NCI-H187 treated with DMSO at 0.1 percent for 48 hours (cell line): ENCODE results near the gene IGSF23.
"Not testable (repeated sequence)": the region's sequence is repeated elsewhere in the genome, so short reads cannot be mapped to it uniquely, and the experiment has no call there.

Source experiments
- DNase-seq: peaks from one replicate; lab custom pipeline; 2025; lab: John Stamatoyannopoulos, UW

IGSF23 gene

DNA sequence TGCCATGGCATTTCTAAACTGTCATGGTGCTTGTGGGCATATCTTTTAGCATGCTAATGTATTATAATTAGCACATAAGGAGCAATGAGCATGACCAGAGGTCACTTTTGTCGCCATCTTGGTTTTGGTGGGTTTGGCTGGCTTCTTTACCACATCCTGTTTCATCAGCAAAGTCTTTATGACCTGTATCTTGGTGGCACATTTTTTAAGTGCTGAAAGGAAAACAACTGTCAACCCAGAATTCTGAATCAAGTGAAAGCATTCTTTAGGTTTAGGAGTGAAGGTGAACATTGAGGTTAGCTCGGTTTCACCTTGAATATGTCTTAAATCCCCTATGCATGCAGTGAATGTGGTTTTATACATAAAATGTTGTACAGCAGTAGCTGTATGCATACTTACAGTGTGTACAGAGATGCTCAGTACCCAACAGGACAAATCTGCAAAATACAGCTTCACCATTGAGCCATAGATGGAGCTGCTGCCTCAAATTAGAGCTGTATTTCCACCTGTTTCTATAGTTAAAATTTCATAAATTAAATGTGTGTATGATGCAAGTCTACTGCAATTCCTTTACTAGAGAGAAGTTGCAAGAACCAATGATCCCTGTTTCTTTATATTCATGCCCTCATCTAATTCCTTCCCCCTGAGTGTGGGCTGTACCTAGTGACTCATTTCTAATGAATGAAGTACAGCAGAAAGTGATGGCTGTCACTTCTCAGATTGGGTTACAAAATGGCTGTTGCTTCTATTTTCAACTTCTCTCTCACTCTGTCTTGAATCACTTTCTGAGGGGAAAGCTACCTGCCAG, 25.2 kb upstream of the IGSF23 start:
- DNase-seq, result no peak

DNA sequence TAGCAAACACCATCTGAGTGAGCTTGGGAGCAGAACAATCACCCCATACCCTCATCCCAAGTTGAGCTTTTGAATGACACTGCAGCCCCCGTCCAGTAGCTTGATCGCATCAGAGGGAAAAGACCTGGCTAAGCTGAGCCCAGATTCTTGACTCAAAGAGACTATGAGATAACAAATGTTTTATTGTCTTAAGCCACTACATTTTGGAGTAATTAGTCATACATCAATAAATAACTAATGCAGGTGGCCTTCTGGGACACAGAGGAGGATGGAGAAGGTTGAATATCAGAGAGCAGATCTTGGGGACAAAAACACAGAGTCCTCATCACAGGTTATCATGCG, 24.6 kb upstream of the IGSF23 start:
- no peak for DNase-seq

DNA sequence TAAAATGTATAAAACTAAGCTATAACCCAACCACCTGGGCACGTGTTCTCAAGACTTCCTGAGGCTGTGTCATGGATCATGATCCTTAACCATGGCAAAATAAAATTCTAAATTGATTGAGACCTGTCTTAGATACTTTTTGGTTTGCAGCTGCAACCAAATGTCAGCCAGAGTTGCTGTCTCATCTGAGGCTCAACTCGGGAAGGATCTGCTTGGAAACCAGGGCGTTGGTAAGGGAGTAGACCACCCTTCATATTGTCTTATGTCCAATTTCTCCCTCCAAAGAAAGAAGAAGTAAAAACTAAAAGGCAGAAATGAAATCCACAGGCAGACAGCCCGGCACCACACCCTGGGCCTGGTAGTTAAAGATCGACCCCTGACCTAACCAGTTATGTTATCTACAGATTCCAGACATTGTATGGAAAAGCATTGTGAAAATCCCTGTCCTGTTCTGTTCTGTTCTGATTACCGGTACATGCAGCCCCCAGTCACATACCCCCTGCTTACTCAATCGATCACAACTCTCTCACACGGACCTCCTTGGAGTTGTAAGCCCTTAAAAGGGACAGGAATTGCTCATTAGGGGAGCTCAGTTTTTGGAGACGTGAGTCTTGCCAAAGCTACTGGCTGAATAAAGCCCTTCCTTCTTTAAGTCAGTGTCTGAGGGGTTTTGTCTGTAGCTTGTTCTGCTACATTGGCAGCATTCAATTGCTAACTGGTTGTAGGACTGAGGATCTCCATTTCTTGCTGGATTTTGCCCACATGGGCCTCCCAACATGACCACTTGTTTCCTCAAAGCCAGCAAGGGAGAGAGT, 22.9 kb upstream of the IGSF23 start:
- DNase-seq, result no peak

DNA sequence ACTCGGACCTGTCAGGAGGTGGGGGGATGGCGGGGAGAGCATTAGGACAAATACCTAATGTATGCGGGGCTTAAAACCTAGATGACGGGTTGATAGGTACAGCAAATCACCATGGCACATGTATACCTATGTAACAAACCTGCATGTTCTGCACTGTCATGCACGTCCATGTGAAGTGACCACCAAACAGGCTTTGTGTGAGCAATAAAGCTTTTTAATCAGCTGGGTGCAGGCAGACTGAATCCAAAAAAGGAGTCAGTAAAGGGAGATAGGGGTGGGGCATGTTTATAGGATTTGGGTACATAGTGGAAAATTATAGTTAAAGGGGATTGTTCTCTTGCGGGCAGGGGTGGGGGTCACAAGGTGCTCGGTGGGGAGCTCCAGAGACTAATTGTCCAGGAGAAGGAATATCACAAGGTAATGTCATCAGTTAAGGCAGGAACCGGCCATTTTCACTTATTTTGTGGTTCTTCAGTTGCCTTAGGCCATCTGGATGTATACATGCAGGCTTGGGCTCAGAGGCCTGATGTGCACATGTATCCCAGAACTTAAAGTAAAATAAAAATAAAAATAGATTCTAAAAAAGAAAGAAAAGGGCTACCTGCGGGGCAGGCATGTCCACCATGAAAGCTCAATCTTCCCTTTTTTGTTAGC, 21.9 kb upstream of the IGSF23 start:
- DNase-seq, result not testable (repeated sequence)

DNA sequence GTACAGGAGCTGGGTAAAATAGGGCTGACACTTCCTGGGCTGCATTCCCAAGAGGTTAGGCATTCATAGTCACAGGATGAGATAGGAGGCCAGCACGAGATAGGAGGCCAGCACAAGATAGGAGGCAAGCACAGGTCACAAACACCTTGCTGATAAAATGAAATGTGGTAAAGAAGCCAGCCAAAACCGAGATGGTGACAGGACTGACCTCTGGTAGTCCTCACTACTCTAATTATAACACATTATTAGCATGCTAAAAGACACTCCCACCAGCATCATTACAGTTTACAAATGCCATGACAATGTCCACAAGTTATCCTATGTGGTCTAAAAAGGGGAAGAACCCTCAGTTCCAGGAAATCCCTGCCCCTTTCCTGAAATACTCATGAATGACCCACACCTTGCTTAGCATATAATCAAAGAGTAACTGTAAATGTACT, 20.9 kb upstream of the IGSF23 start:
- DNase-seq, result no peak

DNA sequence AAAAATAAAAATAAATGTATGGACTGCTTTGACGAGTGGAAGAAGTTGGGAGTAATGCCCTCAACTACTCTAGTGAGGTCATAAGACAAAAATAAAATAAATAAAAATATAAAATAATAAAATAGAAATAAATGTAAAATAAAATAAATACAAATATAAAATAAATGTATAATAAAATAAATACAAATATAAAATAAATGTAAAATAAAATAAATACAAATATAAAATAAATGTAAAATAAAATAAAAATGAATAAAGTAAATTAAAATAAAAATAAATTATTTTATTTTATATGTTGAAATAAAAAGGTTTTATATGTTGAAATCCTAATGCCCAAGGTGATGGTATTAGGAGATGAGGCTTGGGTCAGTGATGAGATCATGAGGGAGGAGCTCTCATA, 20.1 kb upstream of the IGSF23 start:
- no peak for DNase-seq

DNA sequence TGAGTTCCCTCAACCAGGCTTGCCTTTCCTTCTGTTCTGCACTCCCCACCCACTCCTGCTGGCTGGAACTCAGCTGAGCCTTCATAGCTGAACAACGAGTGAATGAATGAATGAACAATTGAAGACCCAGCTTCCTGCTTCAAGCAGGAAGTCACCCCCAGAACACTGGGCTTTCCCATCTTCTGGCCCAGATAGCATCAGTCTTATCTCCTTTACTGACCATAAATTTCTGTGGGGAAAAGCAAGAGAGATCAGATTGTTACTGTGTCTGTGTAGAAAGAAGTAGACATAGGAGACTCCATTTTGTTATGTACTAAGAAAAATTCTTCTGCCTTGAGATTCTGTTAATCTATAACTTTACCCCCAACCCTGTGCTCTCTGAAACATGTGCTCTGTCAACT, 19.5 kb upstream of the IGSF23 start:
- not testable (repeated sequence) for DNase-seq

DNA sequence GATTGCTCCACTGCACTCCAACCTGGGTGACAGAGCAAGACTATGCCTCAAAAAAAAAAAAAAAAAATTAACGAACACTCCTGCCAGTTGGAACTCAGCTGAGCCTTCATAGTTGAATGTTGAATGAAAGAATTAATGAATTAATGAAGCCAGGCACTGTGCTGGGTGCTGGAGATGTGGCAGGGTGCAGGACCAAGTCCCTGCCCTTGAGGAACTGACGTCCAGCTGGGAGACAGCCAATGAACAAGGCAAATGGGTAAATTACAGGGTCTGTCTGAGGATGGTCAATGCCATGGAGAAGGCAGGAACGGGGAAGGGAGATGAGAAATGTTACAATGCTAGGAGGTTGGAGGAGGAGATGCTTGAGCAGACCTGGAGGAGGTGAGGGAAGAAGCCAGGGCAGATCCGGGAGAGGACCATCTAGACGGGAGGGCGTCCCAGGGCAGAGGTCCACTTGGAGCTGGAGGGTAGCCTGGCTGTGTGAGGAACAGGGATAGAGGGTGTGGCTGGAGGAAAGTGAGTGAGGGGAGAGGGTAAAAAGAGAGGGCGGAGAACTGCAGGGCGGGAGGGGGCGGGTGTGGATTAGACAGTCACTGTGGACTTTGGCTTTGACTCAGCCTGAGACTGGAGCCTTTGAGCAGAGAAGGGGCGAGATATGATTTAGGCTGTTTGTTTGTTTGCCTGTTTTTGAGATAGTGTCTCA, 16.8 kb upstream of the IGSF23 start:
- no peak for DNase-seq

DNA sequence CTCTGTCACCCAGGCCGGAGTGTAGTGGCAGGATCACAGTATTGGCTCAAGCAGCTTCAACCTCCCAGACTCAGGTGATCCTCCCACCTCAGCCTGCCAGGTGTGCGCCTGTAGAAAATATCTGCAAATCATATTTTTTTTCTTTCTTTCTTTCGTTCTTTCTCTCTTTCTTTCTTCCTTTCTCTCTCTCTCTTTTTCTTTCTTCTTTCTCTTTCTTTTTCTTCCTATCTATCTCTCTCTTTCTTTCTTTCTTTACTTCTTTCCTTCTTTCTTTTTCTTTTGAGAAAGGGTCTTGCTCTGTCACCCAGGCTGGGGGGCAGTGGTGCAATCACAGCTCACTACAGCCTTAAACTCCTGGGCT, 16.3 kb upstream of the IGSF23 start:
- no peak for DNase-seq

DNA sequence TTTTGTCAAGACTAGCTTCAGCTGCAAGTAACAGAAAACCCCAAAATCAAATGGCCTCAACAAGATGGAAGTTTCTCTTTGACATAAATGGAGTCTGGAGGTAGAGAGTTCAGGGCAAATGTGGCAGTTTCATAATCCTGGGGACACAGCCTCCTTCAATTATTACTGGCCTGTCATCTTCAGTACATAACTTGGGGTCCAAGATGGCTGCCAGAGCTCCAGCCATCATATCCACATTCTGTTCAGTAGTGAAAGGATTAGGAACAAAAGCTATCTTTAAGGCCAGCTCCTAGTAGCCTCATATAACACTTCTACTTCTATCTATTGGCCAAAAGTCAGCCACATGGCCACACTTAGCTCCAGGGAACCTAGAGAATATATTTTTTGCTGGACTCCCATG, 15.0 kb upstream of the IGSF23 start:
- no peak for DNase-seq

DNA sequence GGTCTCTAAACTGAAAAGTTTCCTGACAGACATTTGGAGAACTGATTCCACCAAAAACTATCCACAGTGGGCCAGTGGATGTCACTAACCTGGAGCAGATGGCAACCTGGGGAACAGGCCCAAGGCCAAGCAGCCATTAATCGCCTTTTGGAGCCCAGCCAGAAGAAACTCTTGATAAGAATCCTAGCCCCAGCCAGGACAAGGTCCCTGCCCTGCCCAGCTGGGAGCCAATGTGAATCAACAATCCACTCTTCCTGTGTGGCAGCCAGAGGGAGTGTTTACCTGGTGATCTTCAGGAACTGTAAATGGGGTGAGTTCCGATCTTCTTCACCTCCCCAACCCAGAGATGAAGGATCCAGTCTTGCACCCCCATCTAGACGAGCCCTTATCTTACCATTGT, 14.5 kb upstream of the IGSF23 start:
- DNase-seq, result no peak

DNA sequence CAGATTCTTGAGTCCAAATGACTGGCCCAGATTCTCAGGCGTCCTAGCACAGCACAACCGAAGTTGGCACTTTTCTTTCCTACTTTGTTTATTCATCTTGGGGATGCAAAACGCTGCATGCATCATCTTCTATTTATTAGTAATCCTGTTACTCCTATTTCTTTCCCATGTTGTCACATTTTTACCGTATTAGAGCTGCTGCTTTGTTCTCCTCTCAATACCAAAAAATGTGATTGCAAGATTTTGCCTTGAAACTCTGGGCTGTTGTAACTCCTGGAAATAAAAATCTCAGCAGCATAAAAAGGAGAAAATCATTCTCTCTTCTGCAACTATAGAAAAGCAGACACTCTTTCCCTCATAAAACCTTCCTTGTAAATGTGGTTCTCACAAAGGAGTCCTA, 12.9 kb upstream of the IGSF23 start:
- no peak for DNase-seq

DNA sequence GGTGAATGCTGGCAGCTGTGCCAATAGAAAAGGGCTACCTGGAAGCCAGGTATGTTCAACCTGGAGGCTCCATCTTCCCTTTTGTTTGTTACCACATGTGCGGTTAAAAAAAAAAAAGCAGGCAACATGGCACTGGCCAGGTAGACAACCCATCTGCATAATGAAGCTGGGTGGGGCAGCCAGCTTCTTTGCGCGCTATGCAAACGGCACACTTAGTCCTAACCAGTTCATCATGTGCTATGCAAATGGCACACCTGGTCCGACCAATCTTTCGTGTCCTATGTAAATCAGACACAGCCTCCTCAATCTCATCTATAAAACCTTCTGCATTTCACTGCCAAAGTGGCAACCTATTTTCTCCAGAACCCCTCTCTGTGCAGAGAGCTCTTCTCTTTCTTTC, 11.3 kb upstream of the IGSF23 start:
- no peak for DNase-seq

DNA sequence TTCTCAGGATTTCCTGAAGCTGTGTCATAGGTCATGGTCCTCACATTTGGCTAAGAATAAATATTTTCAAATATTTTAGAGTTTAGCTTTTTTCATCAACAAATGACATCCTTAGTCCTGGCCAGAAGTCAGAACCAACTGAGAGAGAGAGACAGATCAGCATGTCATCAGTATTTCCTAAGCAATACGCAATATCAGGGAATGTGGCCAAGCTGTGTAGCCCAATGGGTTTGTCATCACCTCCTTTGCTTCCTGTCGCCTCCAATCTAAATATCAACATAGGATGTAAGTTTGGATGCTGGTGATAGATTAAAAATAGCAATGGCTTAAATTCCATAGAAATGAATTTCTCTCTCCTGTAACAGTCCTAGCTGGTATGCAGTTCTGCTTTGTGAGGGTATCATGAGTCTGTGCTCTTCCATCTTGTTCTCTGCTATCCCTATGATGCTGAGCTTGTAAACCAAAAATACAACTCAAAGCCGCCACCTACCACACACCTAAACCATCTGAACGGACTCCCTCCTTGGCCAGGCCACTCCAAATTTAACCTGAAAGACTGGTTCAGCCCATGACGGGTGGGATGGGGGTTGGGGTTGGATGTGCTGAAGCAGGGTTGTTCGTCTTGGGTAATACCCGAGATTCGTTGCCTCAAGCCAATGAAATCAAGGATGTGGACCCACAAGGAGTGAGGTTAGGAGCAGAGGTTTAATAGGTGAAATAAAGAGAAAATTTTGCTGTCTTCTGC, 10.0 kb upstream of the IGSF23 start:
- no peak for DNase-seq

DNA sequence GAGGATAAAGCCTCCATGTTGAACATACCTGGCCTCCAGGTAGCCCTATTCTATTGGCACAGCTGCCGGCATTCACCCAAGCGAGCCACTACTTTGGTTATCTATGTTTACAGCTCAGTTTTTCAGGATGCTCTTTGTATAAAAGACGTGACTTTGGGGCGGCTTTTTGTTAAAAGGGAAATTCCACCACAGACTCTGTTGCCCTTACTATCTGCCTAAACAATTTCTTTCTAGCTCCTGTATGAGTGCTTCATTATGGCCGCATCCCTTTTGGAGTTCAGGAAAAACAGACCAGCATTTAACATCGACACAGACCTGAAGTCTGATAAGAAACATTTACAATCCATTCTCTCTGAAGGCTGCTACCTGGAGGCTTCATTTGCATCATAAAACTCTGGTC, 9.1 kb upstream of the IGSF23 start:
- no peak for DNase-seq

DNA sequence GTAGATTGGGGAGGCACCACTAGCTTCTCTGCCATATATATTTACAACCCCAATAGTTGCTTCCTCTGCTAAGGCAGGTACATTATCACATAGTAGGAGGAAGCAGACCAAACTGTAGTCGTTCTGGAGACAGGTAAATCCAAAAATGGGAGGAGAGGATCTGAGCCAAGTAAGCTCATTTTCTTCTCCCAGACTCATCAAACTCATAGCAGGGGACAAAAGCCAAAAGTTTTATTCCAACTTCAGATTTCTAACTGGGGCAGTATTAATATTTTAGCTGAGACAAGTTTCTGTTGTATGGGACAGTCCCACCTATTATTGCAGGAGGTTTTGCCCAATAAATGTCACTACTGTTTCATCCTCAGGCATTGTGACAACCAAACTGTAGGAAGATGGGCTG, 7.8 kb upstream of the IGSF23 start:
- no peak for DNase-seq

DNA sequence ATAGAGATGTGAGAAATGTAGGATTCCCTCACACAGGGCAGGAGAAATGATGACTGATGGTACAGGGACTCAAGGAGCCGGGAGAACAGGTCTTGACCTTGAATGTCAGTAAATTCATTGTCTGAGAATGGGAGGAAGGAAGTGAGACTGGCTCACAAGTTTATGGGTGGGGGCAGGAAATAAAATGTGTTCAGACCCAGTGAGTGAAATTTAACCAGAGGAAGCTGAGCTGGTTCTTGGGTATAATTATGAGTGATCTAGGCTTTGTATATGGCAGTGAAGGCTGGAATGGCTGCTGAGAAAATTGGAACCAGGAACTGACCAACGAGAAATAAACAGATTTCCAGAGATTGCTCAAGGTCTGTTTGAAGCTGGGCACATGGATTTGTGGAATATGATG, 6.3 kb upstream of the IGSF23 start:
- DNase-seq, result no peak

DNA sequence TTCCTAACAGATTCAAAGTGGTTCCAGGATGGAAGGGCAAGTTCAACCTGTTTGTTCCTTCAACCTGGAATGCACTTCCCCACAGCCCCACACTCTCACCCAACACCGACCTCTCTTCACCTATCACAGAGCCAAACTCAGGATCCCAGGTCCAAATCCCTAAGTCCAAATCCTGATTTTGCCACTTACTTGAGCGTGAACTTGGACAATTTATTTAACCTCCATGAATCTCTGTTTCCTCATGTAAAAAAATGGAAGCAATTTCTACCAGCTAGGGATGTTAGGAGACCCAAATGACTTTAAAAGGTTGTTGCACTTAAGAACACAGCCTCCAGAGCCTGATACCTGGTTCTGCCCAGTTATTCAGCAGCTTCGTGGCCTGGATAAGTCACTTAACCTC, 5.4 kb upstream of the IGSF23 start:
- DNase-seq, result no peak

DNA sequence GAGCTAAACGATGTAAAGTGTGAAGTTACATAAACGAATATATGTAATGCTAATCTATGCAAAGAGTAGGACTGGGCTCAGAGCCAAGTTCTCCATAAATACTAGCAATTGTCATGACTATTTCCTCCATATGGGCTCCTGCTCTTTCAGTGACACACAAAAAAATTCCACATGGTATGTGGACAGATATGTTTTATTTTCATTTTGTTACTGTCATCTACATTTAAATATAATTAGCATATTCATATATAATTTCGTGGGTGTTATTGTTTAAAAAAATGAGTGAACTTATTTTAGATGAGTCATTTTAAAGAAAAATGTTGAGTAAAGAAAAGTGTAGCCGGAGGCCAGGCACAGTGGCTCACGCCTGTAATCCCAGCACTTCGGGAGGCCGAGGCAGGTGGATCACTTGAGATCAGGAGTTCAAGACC, 5.0 kb upstream of the IGSF23 start:
- no peak for DNase-seq

DNA sequence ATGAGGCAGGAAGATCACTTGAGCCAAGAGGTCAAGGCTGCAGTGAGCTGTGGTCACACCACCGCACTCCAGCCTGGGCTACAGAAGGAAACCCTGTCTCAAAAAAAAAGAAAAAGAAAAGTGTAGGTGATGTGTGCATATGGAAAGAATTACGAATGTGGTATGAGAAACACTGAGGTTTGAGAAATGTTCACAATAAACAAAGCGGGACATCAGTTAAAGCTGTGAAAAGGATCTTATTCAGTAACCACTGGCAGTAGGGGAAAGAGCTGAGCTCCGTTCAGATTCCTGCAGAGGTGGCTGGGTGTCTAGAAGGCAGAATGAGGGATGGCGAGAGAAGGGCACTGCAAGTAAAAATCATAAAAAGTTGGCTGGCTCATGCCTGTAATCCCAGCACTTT, 4.1 kb upstream of the IGSF23 start:
- DNase-seq, result no peak

DNA sequence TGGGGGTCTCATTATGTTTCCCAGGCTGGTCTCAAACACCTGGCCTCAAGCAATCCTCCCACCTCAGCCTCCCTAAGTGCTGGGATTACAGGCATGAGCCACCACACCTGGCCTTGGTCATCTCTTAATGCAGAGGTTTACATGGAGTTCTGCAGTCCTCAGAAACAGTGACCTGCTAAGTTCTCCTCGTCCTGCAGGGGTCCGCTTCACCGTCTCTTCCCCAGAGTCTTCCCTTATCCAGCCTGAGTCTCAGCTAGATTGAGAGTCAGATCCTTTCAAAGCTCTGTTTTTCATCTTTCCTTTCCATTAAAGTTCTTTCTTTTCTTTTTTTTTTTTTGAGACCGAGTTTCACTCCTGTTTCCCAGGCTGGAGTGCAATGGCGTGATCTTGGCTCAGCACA, 2.9 kb upstream of the IGSF23 start:
- DNase-seq, result not testable (repeated sequence)

DNA sequence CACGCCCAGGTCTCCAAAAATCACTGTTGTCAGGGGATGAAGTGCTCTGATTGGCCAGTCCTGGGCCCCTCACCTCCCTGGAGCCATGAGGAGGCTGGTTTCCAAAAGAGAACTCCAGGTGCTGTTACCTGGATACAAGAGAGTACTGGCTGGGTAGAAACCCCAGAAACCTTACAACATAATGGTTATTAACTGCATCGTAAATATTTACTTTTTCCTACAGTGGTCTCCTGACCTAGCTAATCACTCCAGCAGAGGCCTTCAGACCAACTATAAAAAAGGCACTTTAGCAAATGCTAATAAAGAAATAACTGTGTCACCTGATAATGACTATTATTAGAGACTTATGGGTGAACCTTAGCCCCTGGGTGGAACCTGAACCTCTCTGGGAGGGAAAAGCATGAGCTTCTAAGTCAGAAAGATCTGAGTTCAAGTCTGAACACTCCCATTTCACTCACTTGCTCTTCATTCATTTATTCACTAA, 1.5 kb upstream of the IGSF23 start:
- DNase-seq, result no peak
